SK-N-SH treated with all-trans-retinoic acid at 6 μM for 48 hours (cell line): ENCODE results near the gene DBN1.

Source experiments
- ATAC-seq: fragments of 200-7000 bp; cut with Tn5 transposase; 3 replicates; pipeline ENCODE4 v1.9.1; 2020; ENCODE audit warnings: mild to moderate bottlenecking, moderate library complexity
- ARNTL ChIP-seq: fragments of 450-650 bp; formaldehyde crosslinking; IDR thresholded peaks from 2 replicates; pipeline ENCODE4 v1.5.0; 2020; ENCODE audit warnings: low read depth, mild to moderate bottlenecking, moderate library complexity, borderline replicate concordance
- BACH2 ChIP-seq: fragments of 250-450 bp; sonication (Bioruptor Pico); IDR thresholded peaks from 2 replicates; pipeline ENCODE4 v1.9.0; 2021; ENCODE audit warnings: mild to moderate bottlenecking, borderline replicate concordance
- CREB5 ChIP-seq: fragments of 250-450 bp; sonication (Bioruptor Pico); IDR thresholded peaks from 2 replicates; pipeline ENCODE4 v1.5.1; 2020; ENCODE audit warnings: low read depth, mild to moderate bottlenecking, moderate library complexity
- ESRRG ChIP-seq: fragments of 250-450 bp; sonication (Bioruptor Pico); IDR thresholded peaks from 2 replicates; pipeline ENCODE4 v1.6.1; 2021; ENCODE audit warnings: mild to moderate bottlenecking
- GLIS3 ChIP-seq: fragments of 250-450 bp; sonication (Bioruptor Pico); IDR thresholded peaks from 2 replicates; pipeline ENCODE4 v1.5.0; 2020; ENCODE audit warnings: mild to moderate bottlenecking, moderate library complexity
- ISL1 ChIP-seq: fragments of 250-450 bp; sonication (Bioruptor Pico); IDR thresholded peaks from 2 replicates; pipeline ENCODE4 v2.1.2; 2022; ENCODE audit warnings: mild to moderate bottlenecking, moderate library complexity
- OSR1 ChIP-seq: fragments of 250-450 bp; sonication (Bioruptor Pico); IDR thresholded peaks from 2 replicates; pipeline ENCODE4 v1.8.0; 2022; ENCODE audit warnings: moderate library complexity, mild to moderate bottlenecking, inconsistent platforms
- PATZ1 ChIP-seq: fragments of 250-450 bp; sonication (Bioruptor Pico); IDR thresholded peaks from 2 replicates; pipeline ENCODE4 v1.8.0; 2020; ENCODE audit warnings: mild to moderate bottlenecking, moderate library complexity, borderline replicate concordance
- RARB ChIP-seq: fragments of 250-450 bp; sonication (Bioruptor Pico); IDR thresholded peaks from 2 replicates; pipeline ENCODE4 v1.8.0; 2021; ENCODE audit warnings: mild to moderate bottlenecking, moderate library complexity
- SNAI2 ChIP-seq: fragments of 250-450 bp; sonication (Bioruptor Pico); IDR thresholded peaks from 2 replicates; pipeline ENCODE4 v1.5.0; 2020; ENCODE audit warnings: mild to moderate bottlenecking, moderate library complexity
- TCF4 ChIP-seq: fragments of 250-450 bp; sonication (Bioruptor Pico); IDR thresholded peaks from 2 replicates; pipeline ENCODE4 v1.8.0; 2021; ENCODE audit warnings: mild to moderate bottlenecking, moderate library complexity, borderline replicate concordance
- TOX ChIP-seq: fragments of 250-450 bp; sonication (Bioruptor Pico); IDR thresholded peaks from 2 replicates; pipeline ENCODE4 v1.8.0; 2021; ENCODE audit warnings: mild to moderate bottlenecking, moderate library complexity, borderline replicate concordance
- ZFP3 ChIP-seq: fragments of 250-450 bp; sonication (Bioruptor Pico); IDR thresholded peaks from 2 replicates; pipeline ENCODE4 v1.5.0; 2020; ENCODE audit warnings: mild to moderate bottlenecking, moderate library complexity
- ZFP30 ChIP-seq: fragments of 450-650 bp; formaldehyde crosslinking; IDR thresholded peaks from 2 replicates; pipeline ENCODE4 v1.5.0; 2022; ENCODE audit warnings: mild to moderate bottlenecking, moderate library complexity
- ZNF565 ChIP-seq: fragments of 450-650 bp; formaldehyde crosslinking; conservative IDR thresholded peaks from 2 replicates; pipeline ENCODE4 v1.5.0; 2020; ENCODE audit warnings: low read depth, mild to moderate bottlenecking, moderate library complexity
- ZNF8 ChIP-seq: fragments of 450-650 bp; formaldehyde crosslinking; IDR thresholded peaks from 2 replicates; pipeline ENCODE4 v1.5.0; 2020; ENCODE audit warnings: mild to moderate bottlenecking, moderate library complexity
- TF ChIP-seq, protein P1 (sequence below): fragments of 250-450 bp; sonication (Bioruptor Pico); IDR thresholded peaks from 2 replicates; pipeline ENCODE4 v1.5.1; 2021; ENCODE audit warnings: mild to moderate bottlenecking, moderate library complexity
- TF ChIP-seq, protein P2 (sequence below): fragments of 250-450 bp; sonication (Bioruptor Pico); IDR thresholded peaks from 2 replicates; pipeline ENCODE4 v1.5.0; 2020; ENCODE audit warnings: mild to moderate bottlenecking, moderate library complexity
- TF ChIP-seq, protein P3 (sequence below): fragments of 250-450 bp; sonication (Bioruptor Pico); IDR thresholded peaks from 2 replicates; pipeline ENCODE4 v1.8.0; 2021; ENCODE audit warnings: low read depth, mild to moderate bottlenecking, moderate library complexity, borderline replicate concordance

Gene DBN1

DNA sequence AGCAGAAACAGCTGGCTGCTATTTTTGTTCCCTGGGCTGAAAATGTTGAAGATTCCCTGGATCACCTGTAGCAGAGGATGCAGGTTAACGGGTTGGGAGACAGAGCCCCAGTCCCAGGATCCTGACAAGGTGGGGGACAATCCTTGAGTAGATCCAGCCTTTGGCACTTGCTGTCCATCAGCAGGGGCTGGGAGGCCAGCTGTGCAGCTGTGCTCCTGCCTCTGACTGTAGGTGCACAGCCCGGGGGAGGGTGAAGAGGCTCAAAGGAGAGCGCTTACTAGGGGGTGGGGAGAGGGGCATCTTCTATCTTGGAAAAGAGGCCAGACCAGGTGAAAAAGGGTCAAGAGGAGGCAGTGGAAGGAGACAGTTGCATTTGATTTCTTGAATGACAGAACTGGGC is 46.8 kb upstream of the DBN1 start:
- TF ChIP-seq ZNF8 (CRISPR knock-in tag), result no peak
- TF ChIP-seq OSR1, result no peak
- TF ChIP-seq ESRRG (CRISPR knock-in tag), result no peak
- no peak for TF ChIP-seq ISL1 (CRISPR knock-in tag)
- TF ChIP-seq, protein P1, sequence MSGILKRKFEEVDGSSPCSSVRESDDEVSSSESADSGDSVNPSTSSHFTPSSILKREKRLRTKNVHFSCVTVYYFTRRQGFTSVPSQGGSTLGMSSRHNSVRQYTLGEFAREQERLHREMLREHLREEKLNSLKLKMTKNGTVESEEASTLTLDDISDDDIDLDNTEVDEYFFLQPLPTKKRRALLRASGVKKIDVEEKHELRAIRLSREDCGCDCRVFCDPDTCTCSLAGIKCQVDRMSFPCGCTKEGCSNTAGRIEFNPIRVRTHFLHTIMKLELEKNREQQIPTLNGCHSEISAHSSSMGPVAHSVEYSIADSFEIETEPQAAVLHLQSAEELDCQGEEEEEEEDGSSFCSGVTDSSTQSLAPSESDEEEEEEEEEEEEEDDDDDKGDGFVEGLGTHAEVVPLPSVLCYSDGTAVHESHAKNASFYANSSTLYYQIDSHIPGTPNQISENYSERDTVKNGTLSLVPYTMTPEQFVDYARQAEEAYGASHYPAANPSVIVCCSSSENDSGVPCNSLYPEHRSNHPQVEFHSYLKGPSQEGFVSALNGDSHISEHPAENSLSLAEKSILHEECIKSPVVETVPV (CRISPR knock-in tag), result no peak
- no peak for TF ChIP-seq ZNF565 (CRISPR knock-in tag)
- no peak for TF ChIP-seq ZFP30 (CRISPR knock-in tag)
- TF ChIP-seq PATZ1 (CRISPR knock-in tag), result no peak
- TF ChIP-seq TOX (CRISPR knock-in tag), result no peak
- TF ChIP-seq RARB (CRISPR knock-in tag), result no peak
- no peak for ATAC-seq

DNA sequence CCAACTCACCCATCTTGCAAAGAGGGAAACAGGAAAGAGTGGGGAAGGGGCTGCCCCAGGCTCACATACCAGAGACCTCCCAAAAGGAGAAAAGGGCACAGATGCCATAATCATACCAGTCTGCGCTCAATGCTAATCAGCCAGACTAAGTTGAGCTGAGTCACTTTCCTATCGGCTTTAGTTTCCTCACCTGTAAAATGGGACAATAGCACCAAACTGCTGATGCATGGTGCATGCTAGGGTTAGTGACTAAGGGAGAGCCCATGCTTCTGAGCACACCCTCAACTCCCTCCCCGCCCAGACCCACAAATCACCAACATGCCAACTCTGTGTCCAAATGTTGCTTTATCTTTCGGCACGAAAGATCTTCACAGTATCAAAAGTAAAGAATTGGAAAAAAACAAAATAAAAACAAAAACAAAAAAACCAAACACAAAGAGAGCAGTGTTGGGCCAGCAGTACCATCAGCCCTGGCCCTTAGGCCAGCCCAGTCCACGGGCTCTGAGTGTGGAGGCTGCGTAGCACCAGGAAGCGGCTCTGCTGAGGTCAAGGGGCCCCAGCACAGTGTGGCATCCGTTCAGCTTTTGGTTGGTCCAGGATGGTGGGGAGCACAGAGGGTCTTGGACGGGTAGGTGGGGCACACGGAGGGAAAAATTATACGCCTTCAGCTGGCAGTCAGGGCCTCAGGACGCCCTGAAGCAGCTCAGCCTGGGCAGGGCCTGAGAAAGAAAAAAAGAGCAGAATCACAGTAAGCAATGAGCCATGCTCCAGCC is 46.2 kb upstream of the DBN1 start:
- no peak for TF ChIP-seq TOX (CRISPR knock-in tag)
- TF ChIP-seq TCF4 (CRISPR knock-in tag), result no peak
- TF ChIP-seq CREB5 (CRISPR knock-in tag), result no peak
- TF ChIP-seq SNAI2, result no peak
- no peak for TF ChIP-seq ZFP30 (CRISPR knock-in tag)
- no peak for TF ChIP-seq ZNF565 (CRISPR knock-in tag)
- TF ChIP-seq GLIS3 (CRISPR knock-in tag), result no peak
- TF ChIP-seq, protein P2, sequence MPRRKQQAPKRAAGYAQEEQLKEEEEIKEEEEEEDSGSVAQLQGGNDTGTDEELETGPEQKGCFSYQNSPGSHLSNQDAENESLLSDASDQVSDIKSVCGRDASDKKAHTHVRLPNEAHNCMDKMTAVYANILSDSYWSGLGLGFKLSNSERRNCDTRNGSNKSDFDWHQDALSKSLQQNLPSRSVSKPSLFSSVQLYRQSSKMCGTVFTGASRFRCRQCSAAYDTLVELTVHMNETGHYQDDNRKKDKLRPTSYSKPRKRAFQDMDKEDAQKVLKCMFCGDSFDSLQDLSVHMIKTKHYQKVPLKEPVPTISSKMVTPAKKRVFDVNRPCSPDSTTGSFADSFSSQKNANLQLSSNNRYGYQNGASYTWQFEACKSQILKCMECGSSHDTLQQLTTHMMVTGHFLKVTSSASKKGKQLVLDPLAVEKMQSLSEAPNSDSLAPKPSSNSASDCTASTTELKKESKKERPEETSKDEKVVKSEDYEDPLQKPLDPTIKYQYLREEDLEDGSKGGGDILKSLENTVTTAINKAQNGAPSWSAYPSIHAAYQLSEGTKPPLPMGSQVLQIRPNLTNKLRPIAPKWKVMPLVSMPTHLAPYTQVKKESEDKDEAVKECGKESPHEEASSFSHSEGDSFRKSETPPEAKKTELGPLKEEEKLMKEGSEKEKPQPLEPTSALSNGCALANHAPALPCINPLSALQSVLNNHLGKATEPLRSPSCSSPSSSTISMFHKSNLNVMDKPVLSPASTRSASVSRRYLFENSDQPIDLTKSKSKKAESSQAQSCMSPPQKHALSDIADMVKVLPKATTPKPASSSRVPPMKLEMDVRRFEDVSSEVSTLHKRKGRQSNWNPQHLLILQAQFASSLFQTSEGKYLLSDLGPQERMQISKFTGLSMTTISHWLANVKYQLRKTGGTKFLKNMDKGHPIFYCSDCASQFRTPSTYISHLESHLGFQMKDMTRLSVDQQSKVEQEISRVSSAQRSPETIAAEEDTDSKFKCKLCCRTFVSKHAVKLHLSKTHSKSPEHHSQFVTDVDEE, result no peak
- TF ChIP-seq ZNF8 (CRISPR knock-in tag), result no peak
- TF ChIP-seq ZFP3 (CRISPR knock-in tag), result no peak
- TF ChIP-seq RARB (CRISPR knock-in tag), result no peak
- no peak for TF ChIP-seq ESRRG (CRISPR knock-in tag)
- no peak for TF ChIP-seq BACH2 (CRISPR knock-in tag)
- TF ChIP-seq PATZ1 (CRISPR knock-in tag), result no peak
- TF ChIP-seq, protein P3, sequence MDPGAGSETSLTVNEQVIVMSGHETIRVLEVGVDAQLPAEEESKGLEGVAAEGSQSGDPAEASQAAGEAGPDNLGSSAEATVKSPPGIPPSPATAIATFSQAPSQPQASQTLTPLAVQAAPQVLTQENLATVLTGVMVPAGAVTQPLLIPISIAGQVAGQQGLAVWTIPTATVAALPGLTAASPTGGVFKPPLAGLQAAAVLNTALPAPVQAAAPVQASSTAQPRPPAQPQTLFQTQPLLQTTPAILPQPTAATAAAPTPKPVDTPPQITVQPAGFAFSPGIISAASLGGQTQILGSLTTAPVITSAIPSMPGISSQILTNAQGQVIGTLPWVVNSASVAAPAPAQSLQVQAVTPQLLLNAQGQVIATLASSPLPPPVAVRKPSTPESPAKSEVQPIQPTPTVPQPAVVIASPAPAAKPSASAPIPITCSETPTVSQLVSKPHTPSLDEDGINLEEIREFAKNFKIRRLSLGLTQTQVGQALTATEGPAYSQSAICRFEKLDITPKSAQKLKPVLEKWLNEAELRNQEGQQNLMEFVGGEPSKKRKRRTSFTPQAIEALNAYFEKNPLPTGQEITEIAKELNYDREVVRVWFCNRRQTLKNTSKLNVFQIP (CRISPR knock-in tag), result no peak
- no peak for TF ChIP-seq ARNTL (CRISPR knock-in tag)
- TF ChIP-seq, all 23 proteins: peak for 0
- ATAC-seq, result no peak
